ENCODE results near the gene MTSS2.

DNA sequence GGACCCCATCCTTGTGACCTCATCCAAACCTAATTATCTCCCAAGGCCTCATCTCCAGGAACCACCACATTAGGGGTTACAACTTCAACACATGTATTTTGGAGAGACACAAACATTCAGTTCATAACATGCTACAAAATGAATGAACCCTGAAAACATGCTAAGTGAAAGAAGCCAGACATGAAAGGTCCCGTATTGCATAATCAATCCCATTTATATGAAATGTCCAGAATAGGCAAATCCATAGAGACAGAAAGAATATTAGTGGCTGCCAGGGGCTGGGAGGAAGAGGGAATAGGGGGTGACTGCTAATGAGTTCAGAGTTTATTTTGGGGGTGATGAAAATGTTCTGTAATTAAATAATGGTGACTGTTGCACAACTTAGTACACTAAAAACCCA is 43.2 kb downstream of the MTSS2 start:
- TF ChIP-seq, protein P1, sequence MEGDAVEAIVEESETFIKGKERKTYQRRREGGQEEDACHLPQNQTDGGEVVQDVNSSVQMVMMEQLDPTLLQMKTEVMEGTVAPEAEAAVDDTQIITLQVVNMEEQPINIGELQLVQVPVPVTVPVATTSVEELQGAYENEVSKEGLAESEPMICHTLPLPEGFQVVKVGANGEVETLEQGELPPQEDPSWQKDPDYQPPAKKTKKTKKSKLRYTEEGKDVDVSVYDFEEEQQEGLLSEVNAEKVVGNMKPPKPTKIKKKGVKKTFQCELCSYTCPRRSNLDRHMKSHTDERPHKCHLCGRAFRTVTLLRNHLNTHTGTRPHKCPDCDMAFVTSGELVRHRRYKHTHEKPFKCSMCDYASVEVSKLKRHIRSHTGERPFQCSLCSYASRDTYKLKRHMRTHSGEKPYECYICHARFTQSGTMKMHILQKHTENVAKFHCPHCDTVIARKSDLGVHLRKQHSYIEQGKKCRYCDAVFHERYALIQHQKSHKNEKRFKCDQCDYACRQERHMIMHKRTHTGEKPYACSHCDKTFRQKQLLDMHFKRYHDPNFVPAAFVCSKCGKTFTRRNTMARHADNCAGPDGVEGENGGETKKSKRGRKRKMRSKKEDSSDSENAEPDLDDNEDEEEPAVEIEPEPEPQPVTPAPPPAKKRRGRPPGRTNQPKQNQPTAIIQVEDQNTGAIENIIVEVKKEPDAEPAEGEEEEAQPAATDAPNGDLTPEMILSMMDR (conservative IDR thresholded peaks at IDR 0.05; ENCODE audit: low read depth, low read length) = no peak
- no peak for TF ChIP-seq EZH2 (IDR thresholded peaks at IDR 0.05; ENCODE audit: borderline replicate concordance, low read depth, low read length, poor library complexity, severe bottlenecking)
